HCT116 (cell line): ENCODE measurements around the gene RYR2. TPM values are rescaled to one million over a fixed set of nuclear protein-coding genes. Genes with fewer than 3 reads are reported as not detected.

Source experiments
- ATAC-seq: fragments of 200-7000 bp; cut with Tn5 transposase; 2 replicates; pipeline ENCODE4 v1.9.1; 2020; ENCODE audit warnings: mild to moderate bottlenecking, moderate library complexity
- BruUV-seq: library from RNA; stranded (reverse); fragments of 400-500 nt; replicated peaks from 2 replicates; lab custom pipeline; 2021; lab: Mats Ljungman, UMichigan
- CTCF ChIA-PET: fragments of 300-600 bp; sonication (Branson Sonifier 250); formaldehyde crosslinking; loops from one replicate; lab custom pipeline; 2021; ENCODE audit warnings: antibody characterized with exemption; lab: Charles Lee
- POLR2A ChIA-PET: fragments of 300-600, 350-600 bp; sonication (Branson Sonifier 250); formaldehyde crosslinking; loops from one replicate; lab custom pipeline; 2021; ENCODE audit warnings: antibody characterized with exemption; lab: Charles Lee
- RAD21 ChIA-PET, 2 experiments: fragments of 300-600 bp; sonication (Branson Sonifier 250); formaldehyde crosslinking; loops; one replicate each; lab custom pipeline; 2023; ENCODE audit warnings: low total read pairs in 2 of 2; ENCODE audit not compliant: uncharacterized antibody in 2 of 2, unreplicated experiment in 2 of 2, low non-redundant PET in 1 of 2; lab: Charles Lee
- DNase-seq: peaks from one replicate; pipeline ENCODE4 v3.0.0-alpha.2; 2010; ENCODE audit warnings: low read depth, low spot score
- H2AFZ ChIP-seq: fragments of 200-600 bp; shearing (Covaris generic), sonication (generic); 2 replicates; pipeline ENCODE4 v1.6.1; 2017; ENCODE audit warnings: low read depth, mixed run types, mixed read lengths, antibody characterized with exemption, low read length; ENCODE audit not compliant: poor library complexity, severe bottlenecking
- H3K27ac ChIP-seq: 2 replicates; pipeline ENCODE4 v1.5.1; 2012; ENCODE audit warnings: low read depth, low read length
- H3K27me3 ChIP-seq: fragments of 200-600 bp; sonication (generic); 2 replicates; pipeline ENCODE4 v1.6.1; 2016; ENCODE audit warnings: mixed run types, low read length, mixed read lengths; ENCODE audit not compliant: insufficient read depth
- H3K36me3 ChIP-seq, 2 experiments: fragments of 200-500 bp in 1 of 2; fragments of 200-600 bp in 1 of 2; sonication (Bioruptor generic) in 1 of 2; sonication (generic) in 1 of 2; 2 replicates each; pipeline versions ENCODE4 v1.5.1 to v1.6.1; 2014 to 2016; ENCODE audit warnings: low read length in 2 of 2, inconsistent platforms in 1 of 2, mixed read lengths in 1 of 2, mixed run types in 1 of 2; ENCODE audit not compliant: insufficient read depth in 2 of 2, control insufficient read depth in 1 of 2
- H3K4me1 ChIP-seq, 2 experiments: fragments of 200-600 bp in 1 of 2; sonication (generic) in 1 of 2; 2 replicates each; pipeline versions ENCODE4 v1.5.1 to v1.6.1; 2012 to 2017; ENCODE audit warnings: low read length in 2 of 2, inconsistent platforms in 1 of 2, mild to moderate bottlenecking in 1 of 2, mixed read lengths in 1 of 2, mixed run types in 1 of 2, moderate library complexity in 1 of 2; ENCODE audit not compliant: insufficient read depth in 2 of 2, control insufficient read depth in 1 of 2
- H3K4me2 ChIP-seq: fragments of 200-600 bp; sonication (generic); 2 replicates; pipeline ENCODE4 v1.6.1; 2017; ENCODE audit warnings: mixed run types, low read length, mixed read lengths
- H3K4me3 ChIP-seq, 2 experiments: fragments of 200-600 bp in 1 of 2; sonication (generic) in 1 of 2; replicated peaks in 1 of 2; 2 replicates each; pipeline ENCODE4 v1.5.1; 2011 to 2016; ENCODE audit warnings: low read length in 2 of 2, control low read depth in 1 of 2, low read depth in 1 of 2, mild to moderate bottlenecking in 1 of 2, mixed read lengths in 1 of 2, mixed run types in 1 of 2
- H3K79me2 ChIP-seq: fragments of 200-600 bp; sonication (generic); 2 replicates; pipeline ENCODE4 v1.6.1; 2017; ENCODE audit warnings: mild to moderate bottlenecking, mixed run types, low read length, moderate library complexity, mixed read lengths; ENCODE audit not compliant: insufficient read depth
- H3K9ac ChIP-seq: fragments of 200-600 bp; sonication (generic); 2 replicates; pipeline ENCODE4 v1.6.1; 2016; ENCODE audit warnings: low read length, mixed read lengths
- H3K9me2 ChIP-seq: fragments of 200-600 bp; sonication (generic), shearing (Covaris generic); 2 replicates; pipeline ENCODE4 v1.6.1; 2017; ENCODE audit warnings: mixed run types, mild to moderate bottlenecking, moderate library complexity; ENCODE audit not compliant: insufficient read depth
- H3K9me3 ChIP-seq, 2 experiments: fragments of 200-500 bp in 1 of 2; fragments of 200-600 bp in 1 of 2; sonication (Bioruptor generic) in 1 of 2; sonication (generic) in 1 of 2; 2 replicates each; pipeline ENCODE4 v1.6.1; 2014 to 2017; ENCODE audit warnings: low read length in 2 of 2, mixed read lengths in 2 of 2, inconsistent platforms in 1 of 2, low read depth in 1 of 2, mild to moderate bottlenecking in 1 of 2, mixed run types in 1 of 2, moderate library complexity in 1 of 2; ENCODE audit not compliant: control insufficient read depth in 1 of 2, insufficient read depth in 1 of 2
- H4K20me1 ChIP-seq: fragments of 200-600 bp; sonication (generic), shearing (Covaris generic); 2 replicates; pipeline ENCODE4 v1.6.1; 2017; ENCODE audit warnings: mixed run types, mild to moderate bottlenecking, moderate library complexity; ENCODE audit not compliant: insufficient read depth
- EGR1 ChIP-seq: IDR thresholded peaks from 2 replicates; pipeline ENCODE4 v1.6.1; 2012; ENCODE audit warnings: low read depth
- FOSL1 ChIP-seq: IDR thresholded peaks from 2 replicates; pipeline ENCODE4 v1.6.1; 2012; ENCODE audit warnings: low read depth
- JUND ChIP-seq: IDR thresholded peaks from 2 replicates; pipeline ENCODE4 v1.6.1; 2012
- POLR2A ChIP-seq: IDR thresholded peaks from 2 replicates; pipeline ENCODE4 v1.7.0; 2011; ENCODE audit warnings: borderline replicate concordance; ENCODE audit not compliant: insufficient read depth, insufficient read length; ENCODE audit errors: extremely low read depth
- POLR2AphosphoS5 ChIP-seq: IDR thresholded peaks from 2 replicates; pipeline ENCODE4 v1.6.1; 2011; ENCODE audit warnings: mild to moderate bottlenecking, low read depth, low read length, moderate library complexity
- RAD21 ChIP-seq: IDR thresholded peaks from 2 replicates; pipeline ENCODE4 v1.6.1; 2012; ENCODE audit warnings: low read depth, mild to moderate bottlenecking
- SIN3A ChIP-seq: IDR thresholded peaks from 2 replicates; pipeline ENCODE4 v1.6.1; 2012; ENCODE audit warnings: low read depth
- SRF ChIP-seq: IDR thresholded peaks from 2 replicates; pipeline ENCODE4 v1.6.1; 2012; ENCODE audit warnings: low read depth
- TCF7L2 ChIP-seq: IDR thresholded peaks from 2 replicates; pipeline ENCODE4 v1.7.0; 2011; ENCODE audit warnings: borderline replicate concordance, inconsistent platforms; ENCODE audit not compliant: insufficient read depth, insufficient read length; ENCODE audit errors: extremely low read depth
- ZFX ChIP-seq: fragments of 450-650 bp; IDR thresholded peaks from 2 replicates; pipeline ENCODE4 v1.6.1; 2017
- ZNF274 ChIP-seq: fragments of 200-500 bp; sonication (Bioruptor generic); IDR thresholded peaks from 2 replicates; pipeline ENCODE4 v1.6.1; 2014; ENCODE audit warnings: mild to moderate bottlenecking, low read depth, low read length, inconsistent platforms
- intact Hi-C: fragments of 100-400 bp; cut with micrococcal nuclease; formaldehyde crosslinking; loops from 2 replicates; pipeline ENCODE4 v1.10.0; 2022
- total RNA-seq: library from RNA; stranded (reverse); gene quantifications from one replicate; pipeline ENCODE4 v1.2.1, GENCODE V29; 2021; ENCODE audit not compliant: unreplicated experiment
- TF ChIP-seq, protein P1 (sequence below), 3 experiments: fragments of 200-600 bp in 1 of 3; sonication (generic) in 1 of 3; IDR thresholded peaks in 2 of 3; conservative IDR thresholded peaks in 1 of 3; 2 replicates each; pipeline ENCODE4 v1.5.1; 2012 to 2017; ENCODE audit warnings: low read depth in 2 of 3, low read length in 2 of 3, antibody characterized with exemption in 1 of 3, borderline replicate concordance in 1 of 3, control low read depth in 1 of 3, mild to moderate bottlenecking in 1 of 3, mixed read lengths in 1 of 3, mixed run types in 1 of 3, moderate library complexity in 1 of 3; ENCODE audit not compliant: insufficient read depth in 1 of 3

The RYR2 gene
- total RNA-seq, 1 experiment from 2014 or later = 0.02 TPM

DNA sequence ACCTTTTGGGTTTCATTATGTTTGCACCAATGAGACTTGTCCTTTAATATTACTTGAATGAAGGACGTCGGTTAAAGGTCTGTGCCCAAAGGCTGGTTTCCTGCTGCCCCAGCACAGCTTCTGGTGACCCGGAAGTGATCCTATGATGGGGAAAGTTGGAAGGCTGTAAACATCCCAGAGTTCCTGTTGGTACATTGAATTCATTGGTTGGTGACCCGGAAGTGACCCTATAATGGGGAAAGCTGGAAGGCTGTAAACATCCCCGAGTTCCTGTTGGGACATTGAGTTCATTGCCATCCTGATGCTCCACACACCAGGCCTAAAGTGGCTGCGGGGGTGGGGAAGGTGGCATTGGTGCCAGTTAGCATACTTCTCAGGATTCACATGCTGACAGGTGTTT lies 187.3 kb downstream of the RYR2 start:
- BruUV-seq = no TSS peak
- DNase-seq = no peak
- no peaks in the 10 kb centered on the region for H3K4me1 ChIP-seq
- no peaks in the 10 kb centered on the region for H3K36me3 ChIP-seq
- no peak overlapping the region for H3K27ac ChIP-seq
- no peaks in the 10 kb centered on the region for H3K79me2 ChIP-seq
- no peaks in the 10 kb centered on the region for H3K27me3 ChIP-seq
- H3K9ac ChIP-seq = no peak overlapping the region
- RAD21 ChIA-PET = no interaction called here
- no peaks in the 10 kb centered on the region for H3K9me3 ChIP-seq
- H4K20me1 ChIP-seq = no peaks in the 10 kb centered on the region
- H3K9me2 ChIP-seq = no peaks in the 10 kb centered on the region
- POLR2A ChIA-PET = no interaction called here
- no peak overlapping the region for H3K4me2 ChIP-seq
- no peak overlapping the region for H2AFZ ChIP-seq
- H3K4me3 ChIP-seq = no peak overlapping the region
- CTCF ChIA-PET = no interaction called here
- intact Hi-C loops = no loop called here
- ATAC-seq = no peak
- TF ChIP-seq RAD21 (no peak), ZFX (no peak), JUND (no peak), SRF (no peak), SIN3A (no peak), POLR2A (no peak), TCF7L2 (no peak)

DNA sequence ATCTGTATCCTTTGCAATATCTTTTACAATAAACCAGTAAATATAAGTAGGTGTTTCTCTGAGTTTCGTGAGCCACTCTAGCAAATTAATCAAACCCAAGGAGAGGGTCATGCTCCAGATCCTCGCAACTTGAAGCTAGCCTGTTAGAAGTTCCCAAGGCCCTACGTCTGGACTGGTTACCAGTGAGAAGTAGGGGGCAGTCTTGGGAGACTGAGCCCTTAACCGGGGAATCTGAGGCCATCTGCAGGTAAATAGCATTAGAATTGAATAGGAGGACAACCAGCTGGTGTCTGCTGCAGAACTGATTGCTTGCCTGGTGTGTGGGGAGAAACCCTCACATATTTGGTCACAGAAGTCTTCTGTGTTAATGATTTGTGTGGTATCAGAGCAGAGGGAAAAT lies 190.5 kb downstream of the RYR2 start:
- BruUV-seq = no TSS peak
- RAD21 ChIA-PET = no interaction called here
- no peak overlapping the region for H3K9ac ChIP-seq
- no peak overlapping the region for H3K4me2 ChIP-seq
- CTCF ChIA-PET = no interaction called here
- no peak overlapping the region for H2AFZ ChIP-seq
- H4K20me1 ChIP-seq = no peaks in the 10 kb centered on the region
- H3K9me2 ChIP-seq = no peaks in the 10 kb centered on the region
- TF ChIP-seq, protein P1, sequence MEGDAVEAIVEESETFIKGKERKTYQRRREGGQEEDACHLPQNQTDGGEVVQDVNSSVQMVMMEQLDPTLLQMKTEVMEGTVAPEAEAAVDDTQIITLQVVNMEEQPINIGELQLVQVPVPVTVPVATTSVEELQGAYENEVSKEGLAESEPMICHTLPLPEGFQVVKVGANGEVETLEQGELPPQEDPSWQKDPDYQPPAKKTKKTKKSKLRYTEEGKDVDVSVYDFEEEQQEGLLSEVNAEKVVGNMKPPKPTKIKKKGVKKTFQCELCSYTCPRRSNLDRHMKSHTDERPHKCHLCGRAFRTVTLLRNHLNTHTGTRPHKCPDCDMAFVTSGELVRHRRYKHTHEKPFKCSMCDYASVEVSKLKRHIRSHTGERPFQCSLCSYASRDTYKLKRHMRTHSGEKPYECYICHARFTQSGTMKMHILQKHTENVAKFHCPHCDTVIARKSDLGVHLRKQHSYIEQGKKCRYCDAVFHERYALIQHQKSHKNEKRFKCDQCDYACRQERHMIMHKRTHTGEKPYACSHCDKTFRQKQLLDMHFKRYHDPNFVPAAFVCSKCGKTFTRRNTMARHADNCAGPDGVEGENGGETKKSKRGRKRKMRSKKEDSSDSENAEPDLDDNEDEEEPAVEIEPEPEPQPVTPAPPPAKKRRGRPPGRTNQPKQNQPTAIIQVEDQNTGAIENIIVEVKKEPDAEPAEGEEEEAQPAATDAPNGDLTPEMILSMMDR (IDR thresholded peaks at IDR 0.05 in 2 of 3, conservative IDR thresholded peaks at IDR 0.05 in 1 of 3; ENCODE audit: borderline replicate concordance in 1 of 3, insufficient read depth in 1 of 3, low read depth in 2 of 3, low read length in 2 of 3) = no peak
- no peak for TF ChIP-seq POLR2AphosphoS5
- TF ChIP-seq EGR1 = no peak
- no peak for TF ChIP-seq FOSL1
- no peak for TF ChIP-seq RAD21
- no peak for TF ChIP-seq ZNF274
- intact Hi-C loops = no loop called here
- no peak for DNase-seq
- H3K27ac ChIP-seq = no peak overlapping the region
- no peaks in the 10 kb centered on the region for H3K4me1 ChIP-seq
- ATAC-seq = no peak
- POLR2A ChIA-PET = no interaction called here
- H3K36me3 ChIP-seq = no peaks in the 10 kb centered on the region
- H3K79me2 ChIP-seq = no peaks in the 10 kb centered on the region
- H3K27me3 ChIP-seq = no peaks in the 10 kb centered on the region
- H3K9me3 ChIP-seq = no peaks in the 10 kb centered on the region
- H3K4me3 ChIP-seq = no peak overlapping the region
